Stimulated activated CD8-positive, alpha-beta memory T cell treated with anti-CD3 and anti-CD28 coated beads, Interleukin-15, amount 100 ng/mL, for 1 hour (primary cell): ENCODE measurements around the gene LIMS2.

ENCODE experiments used
- DNase-seq: peaks from one replicate; pipeline ENCODE4 v3.0.0-alpha.2; 2020; ENCODE audit warnings: low read depth

Gene LIMS2

GRCh38 chr2:127632592-127633489 lies 42.5 kb downstream of the LIMS2 start:
- no peak for DNase-seq

DNA sequence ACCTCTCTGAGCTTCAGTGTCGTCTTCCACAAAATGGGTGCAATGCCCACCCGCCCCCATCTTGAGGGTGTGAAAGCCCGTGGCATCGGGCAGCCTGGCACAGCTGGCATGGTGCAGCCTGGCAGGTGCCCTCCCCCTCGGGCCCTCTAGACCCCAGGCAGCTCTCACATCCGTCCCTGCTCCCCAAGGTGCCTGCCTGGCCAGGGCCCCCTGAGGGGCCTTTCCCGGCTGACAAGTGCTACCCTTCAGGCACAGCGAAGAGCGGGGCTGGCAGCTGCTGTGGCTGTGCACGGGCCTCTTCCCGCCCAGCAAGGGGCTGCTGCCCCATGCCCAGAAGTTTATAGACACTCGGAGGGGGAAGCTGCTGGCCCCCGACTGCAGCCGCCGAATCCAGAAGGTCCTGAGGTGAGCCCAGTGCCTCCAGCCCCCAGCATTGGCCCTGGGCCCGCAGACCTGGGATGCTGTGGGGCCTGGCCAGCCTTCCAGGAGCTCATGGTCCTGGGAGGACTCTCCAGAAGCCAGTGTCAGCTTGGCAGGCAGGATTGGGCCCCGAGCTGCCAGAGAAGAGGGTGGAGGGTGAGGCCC lies 43.2 kb downstream of the LIMS2 start:
- no peak for DNase-seq

DNA sequence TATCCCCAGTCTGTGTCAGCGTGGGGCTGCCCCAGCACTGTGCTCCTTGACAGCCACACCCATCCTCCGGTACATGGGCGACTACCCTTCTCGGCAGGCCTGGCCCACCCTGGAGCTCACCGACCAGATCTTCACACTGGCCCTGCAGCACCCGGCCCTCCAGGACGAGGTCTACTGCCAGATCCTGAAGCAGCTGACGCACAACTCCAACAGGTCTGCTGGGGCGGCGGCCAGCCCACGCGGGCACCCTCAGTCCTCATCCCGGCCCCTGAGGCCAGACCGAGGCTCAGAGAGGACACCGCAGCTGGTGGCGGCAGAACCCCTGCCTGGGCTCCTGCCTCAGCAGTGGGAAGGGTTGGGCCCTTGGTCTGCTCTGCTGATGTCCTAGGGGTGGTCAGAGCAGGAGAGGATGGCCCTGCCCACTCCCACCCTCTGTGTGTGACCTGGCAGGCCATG lies 43.8 kb downstream of the LIMS2 start:
- no peak for DNase-seq

DNA sequence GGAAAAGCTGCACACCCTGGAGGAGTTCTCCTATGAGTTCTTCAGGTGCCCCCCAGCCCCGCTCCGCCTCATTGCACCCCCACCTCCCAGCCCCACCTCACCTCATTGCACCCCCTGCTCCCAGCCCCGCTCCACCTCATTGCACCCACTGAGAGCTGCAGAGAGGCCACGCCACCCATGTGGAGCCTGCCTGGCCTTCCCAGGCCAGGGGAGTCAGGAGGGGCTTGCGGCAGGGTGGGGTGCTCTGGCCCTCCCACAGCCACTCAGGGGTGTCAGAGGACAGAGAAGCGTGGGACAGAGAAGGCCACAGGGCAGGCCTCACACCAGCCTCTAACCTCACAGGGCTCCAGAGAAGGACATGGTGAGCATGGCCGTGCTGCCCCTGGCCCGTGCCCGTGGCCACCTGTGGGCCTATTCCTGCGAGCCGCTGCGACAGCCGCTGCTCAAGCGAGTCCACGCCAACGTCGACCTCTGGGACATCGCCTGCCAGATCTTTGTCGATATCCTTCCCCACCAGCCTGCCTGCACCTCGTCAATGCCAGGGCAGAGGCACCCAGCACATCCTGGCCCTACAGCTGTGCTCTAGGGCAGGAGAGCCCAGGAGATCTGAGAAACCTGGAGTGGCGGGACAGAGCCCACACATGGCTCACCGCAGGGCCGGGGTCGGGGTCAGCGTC lies 44.3 kb downstream of the LIMS2 start:
- DNase-seq = no peak

GRCh38 chr2:127630096-127630863 lies 45.0 kb downstream of the LIMS2 start:
- no peak for DNase-seq

DNA sequence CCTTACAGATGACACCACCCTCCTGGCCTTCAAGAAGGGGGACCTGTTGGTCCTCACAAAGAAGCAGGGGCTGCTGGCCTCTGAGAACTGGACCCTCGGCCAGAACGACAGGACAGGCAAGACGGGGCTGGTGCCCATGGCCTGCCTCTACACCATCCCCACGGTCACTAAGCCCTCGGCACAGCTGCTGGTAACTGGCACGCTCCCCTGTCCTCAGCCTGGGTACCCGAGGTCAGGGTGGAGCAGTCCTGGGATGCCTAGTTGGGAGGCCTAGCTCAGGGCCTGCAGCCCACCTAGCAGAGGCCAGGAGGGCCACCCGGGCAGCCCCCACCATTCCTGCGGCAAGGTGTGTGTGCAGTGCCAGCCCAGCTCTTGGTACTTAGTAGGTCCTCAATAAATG lies 45.7 kb downstream of the LIMS2 start:
- no peak for DNase-seq

DNA sequence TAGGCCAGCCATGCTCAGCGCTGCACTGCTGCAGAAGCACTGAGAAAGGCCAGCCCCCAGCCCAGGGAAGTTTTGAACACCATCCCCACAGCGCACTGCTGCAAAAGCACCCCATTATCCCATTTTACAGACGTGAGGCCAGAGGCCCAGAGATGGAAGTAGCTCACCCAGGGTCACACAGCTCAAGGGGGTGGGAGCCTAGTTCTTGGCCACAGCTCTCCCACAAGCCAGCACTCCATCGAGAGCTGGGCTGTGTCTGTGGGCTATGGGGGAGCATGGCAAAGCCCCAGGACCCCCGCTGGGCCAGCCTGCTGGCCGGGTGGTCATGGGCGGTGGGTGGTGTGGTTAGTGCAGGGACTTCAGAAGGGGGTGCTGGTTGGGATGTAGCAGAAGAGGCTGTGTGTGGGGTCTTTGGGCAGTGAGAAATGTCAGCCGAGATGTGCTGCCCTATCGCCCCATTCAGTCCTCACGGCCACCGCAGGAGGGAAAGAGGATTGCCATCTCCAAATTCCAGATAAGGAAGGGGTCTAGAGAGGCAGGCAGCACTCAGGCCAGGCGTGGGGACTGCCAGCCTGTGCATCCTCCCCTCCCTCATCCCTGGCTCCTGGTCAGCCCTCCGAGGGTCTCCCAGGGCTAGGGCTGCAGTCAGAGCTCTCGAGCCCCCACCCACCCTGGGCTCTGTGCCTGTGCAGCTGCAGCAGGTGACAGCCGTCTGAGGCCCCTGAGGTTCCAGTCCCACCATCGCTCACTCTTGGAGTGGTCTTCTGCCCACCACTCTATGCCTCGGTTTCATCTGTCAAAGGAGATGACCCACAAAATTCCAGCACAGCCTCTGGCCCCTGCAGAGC lies 46.3 kb downstream of the LIMS2 start:
- no peak for DNase-seq

DNA sequence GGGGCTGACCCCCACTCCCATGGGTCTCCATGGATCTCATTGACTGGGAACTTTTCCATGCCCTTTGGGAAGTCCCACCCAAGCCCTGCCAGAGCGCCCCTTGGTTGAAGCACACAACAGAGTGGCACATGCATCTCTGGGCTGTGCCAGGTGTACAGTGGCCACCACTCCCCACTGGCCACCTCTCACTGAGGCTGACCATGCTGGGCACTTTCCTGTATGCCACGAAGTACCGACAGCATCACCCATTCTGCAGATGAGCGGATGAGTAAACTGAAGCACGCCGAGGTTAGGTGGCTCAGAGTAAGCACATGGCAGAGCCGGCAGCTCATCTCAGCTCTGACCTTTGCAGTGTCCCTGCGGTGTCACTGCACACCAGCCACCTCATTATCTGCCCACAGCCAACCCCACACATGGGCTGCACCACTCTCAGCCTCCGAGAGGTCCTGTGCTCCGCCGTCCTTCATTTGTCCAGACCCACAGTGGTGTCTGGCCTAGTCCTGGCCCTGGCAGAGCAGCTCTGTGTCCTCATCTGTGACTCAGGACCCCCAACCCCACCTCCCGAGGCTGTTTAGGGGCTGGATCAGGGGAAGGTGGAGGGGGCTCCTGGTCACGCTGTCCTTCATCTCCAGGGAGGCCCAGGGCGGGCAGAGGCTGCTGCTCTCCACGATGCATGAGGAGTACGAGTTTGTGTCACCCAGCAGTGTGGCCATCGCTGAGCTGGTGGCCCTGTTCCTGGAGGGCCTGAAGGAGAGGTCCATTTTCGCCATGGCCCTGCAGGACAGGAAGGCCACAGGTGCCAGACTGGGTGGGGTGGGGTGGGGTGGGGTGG lies 47.4 kb downstream of the LIMS2 start:
- no peak for DNase-seq

DNA sequence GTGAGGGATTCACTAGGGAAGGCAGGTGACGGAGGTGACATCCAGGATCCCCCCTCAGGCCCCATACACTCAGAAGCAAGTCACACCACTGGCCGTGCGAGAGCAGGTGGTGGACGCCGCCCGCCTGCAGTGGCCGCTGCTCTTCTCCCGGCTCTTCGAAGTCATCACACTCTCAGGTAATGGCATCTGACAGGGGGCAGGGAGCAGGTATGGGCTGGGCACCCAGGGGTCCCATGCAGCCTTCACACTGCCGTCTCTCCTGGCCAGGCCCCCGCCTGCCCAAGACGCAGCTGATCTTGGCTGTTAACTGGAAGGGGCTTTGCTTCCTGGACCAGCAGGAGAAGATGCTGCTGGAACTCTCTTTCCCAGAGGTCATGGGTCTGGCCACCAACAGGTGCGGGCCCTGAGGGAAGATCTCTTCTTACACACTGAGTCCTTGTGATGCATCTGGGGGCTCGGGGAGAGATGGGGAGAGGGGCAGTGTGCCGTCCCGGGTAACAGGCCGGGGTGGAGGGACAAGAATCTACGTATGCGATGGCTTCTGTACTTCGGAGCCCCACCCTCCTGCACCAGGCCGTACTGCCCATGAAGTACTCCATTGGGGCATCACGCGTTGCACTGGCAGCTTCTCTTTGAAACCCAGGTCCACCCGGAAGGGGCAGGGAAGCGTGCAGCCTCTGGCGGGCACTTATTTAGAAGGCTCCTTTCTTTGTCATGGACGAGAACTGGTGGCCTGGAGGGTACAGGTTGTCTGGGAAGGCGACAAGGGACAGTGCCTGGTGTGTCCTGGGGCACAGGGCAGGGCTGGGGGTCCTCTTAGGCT lies 48.2 kb downstream of the LIMS2 start:
- no peak for DNase-seq

- no peak for DNase-seq
Observed at GRCh38 chr2:127626175-127626574, 49.2 kb downstream of the LIMS2 start.

DNA sequence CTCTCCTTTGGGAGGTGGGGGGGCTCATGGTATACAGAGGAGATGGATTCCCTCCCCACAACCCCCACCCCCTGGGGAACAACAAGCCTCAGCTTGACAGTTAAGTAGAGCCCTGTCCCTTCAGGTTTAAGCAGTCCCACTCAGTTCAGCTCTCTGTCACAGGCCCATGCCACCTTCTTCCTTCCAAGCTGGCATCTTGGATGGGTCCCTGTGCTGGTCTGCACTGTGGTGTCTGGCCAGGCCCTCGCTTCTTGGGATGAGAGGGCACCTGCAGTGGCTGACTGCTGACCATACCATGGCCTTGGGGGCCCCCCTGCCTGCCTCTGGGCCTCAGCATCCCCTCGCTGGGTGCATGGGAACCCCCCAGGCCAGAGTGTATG lies 49.8 kb downstream of the LIMS2 start:
- DNase-seq = no peak

DNA sequence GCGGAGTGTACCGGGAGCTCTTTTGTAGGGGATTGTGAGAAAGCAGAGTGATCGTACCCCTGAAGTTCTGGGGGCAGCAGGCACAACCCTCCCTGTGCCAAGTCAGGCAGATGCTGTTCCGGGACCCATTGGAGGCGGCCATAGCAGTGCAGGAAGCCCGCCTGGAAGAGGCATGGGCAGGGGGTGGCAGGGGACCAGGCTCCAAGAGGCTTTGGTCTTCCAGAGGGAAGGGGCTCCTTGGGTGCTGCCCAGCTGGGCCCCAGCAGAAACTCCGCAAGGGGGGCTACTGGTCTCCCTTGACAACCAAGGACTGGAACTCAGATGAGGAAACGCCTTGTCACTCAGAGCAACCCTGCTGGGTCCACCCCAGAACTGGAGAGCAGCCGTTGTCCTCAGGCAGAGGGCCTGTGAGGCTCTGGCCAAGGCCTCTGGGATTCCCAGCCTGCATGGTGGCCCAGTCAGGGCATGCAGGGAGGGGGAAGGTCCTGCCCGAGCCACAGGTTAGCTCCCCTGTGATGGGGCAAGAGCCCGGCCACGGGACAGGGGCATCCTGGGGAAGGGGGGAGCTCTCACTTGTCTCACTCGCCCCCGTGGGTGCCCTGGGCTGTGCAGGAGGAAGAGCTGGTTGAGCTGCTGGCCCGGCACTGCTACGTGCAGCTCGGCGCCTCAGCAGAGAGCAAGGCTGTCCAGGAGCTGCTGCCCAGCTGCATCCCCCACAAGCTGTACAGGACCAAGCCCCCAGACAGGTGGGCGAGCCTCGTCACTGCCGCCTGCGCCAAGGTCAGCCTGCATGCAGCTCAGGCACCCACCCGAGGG lies 50.4 kb downstream of the LIMS2 start:
- DNase-seq = no peak

GRCh38 chr2:127624320-127624755 lies 51.0 kb downstream of the LIMS2 start:
- no peak for DNase-seq

DNA sequence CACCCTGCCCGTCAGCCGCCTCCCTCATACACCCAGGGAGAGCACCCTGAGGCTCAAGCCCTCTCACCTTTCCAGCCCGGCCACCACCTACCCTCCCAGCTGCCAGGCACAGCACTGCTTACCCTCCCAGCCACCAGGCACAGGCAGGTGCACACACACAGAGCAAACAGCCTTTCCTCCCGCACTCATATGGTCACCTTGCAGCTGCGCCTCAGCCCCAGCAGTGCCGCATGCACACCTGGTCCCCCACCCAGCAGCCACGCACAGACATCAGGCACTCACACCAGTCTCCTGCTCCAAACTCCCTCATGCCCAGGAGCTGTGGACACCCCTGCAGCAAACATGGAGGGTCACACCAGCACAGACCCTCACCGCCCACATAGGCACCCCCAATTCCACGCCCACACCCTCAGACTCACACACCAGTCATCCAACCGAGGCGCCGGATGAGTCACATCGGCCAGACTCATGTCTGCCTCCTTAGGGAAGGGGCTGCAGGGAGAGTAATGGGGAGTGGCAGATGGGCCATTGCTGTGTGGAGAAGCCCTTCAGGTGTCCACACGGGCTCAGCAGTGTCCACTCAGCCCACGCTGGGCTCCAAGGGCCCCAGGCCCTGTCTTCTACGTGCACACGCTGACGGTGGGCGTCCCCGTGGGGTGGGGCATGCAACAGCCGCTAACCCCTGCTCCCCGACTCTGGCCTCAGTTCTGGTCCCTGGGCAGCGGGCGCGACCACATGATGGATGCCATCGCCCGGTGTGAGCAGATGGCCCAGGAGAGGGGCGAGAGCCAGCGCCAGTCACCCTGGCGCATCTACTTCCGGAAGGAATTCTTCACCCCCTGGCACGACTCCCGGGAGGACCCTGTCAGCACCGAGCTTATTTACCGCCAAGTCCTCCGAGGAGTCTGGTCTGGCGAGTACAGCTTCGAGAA lies 51.7 kb downstream of the LIMS2 start:
- DNase-seq = no peak

GRCh38 chr2:127622561-127623387 lies 52.6 kb downstream of the LIMS2 start:
- DNase-seq = no peak

GRCh38 chr2:127621981-127622431 lies 53.3 kb downstream of the LIMS2 start:
- DNase-seq = no peak
